ENCODE data around the gene NCLN.

NCLN gene

DNA sequence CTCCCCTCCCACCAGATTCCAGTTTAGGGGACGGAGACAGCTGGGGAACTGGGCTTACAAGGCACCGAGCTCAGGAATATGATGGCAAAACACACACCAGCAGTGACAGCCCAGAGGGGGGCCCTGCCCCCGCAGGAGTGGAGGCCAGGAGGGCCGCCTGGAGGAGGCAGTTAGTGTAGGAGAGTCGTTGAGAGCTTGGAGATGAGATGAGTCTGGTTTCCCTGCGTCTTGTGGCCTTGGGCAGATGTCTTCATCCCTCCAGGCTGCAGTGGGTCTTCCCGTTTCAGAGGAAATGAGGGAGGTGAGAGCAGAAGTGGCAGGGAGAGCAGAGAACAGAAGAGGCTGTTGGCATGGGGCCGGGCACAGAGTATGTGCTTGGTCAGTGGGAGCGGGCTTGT is 43.6 kb downstream of the NCLN start:
- Histone ChIP-seq H3K4me1 (ENCODE audit: insufficient read depth, poor library complexity, severe bottlenecking) (no peaks in the 10 kb centered on the region), H3K27me3 (ENCODE audit: insufficient read depth, poor library complexity, severe bottlenecking) (peaks cover 33% of the 10 kb centered on the region), H3K27ac (ENCODE audit: poor library complexity, severe bottlenecking) (no peak overlapping the region), H3K36me3 (ENCODE audit: low read depth) (no peaks in the 10 kb centered on the region), H3K4me3 (ENCODE audit: severe bottlenecking) (no peak overlapping the region), H3K9me3 (ENCODE audit: severe bottlenecking) (no peaks in the 10 kb centered on the region)
- ATAC-seq (ENCODE audit: low read depth) (no peak), DNase-seq (ENCODE audit: low spot score) (no peak)
- TF ChIP-seq, protein P1, sequence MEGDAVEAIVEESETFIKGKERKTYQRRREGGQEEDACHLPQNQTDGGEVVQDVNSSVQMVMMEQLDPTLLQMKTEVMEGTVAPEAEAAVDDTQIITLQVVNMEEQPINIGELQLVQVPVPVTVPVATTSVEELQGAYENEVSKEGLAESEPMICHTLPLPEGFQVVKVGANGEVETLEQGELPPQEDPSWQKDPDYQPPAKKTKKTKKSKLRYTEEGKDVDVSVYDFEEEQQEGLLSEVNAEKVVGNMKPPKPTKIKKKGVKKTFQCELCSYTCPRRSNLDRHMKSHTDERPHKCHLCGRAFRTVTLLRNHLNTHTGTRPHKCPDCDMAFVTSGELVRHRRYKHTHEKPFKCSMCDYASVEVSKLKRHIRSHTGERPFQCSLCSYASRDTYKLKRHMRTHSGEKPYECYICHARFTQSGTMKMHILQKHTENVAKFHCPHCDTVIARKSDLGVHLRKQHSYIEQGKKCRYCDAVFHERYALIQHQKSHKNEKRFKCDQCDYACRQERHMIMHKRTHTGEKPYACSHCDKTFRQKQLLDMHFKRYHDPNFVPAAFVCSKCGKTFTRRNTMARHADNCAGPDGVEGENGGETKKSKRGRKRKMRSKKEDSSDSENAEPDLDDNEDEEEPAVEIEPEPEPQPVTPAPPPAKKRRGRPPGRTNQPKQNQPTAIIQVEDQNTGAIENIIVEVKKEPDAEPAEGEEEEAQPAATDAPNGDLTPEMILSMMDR (IDR thresholded peaks at IDR 0.05; ENCODE audit: poor library complexity, severe bottlenecking), result no peak

DNA sequence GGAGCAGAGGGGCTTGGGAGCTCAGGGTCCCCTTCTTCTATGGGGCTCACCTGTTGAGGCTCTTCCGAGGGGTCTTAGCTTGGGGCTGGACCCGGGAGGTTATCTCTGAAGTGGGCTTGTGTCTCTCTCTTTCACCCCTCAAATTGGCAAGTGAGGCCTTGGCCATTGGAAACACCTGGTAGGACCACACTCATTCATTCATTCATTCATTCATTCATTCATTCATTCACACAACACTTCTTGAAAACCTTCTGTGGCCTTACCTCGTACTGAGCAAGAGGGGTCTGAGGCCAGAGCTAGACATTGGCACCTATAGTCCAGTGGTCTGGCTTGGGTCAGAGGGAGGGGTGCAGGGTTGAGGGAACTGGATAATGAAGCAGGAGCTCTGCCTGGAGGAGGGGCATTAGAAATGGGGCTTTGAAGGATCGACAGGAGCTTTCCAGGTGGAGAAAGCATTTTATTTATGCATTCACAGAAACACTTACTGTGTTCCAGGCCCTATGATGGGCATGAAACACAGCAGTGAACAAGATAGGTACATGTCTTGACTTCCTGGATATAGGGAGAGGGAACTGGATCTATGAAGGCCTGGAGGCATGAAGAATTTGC is 44.3 kb downstream of the NCLN start:
- DNase-seq (ENCODE audit: low spot score) (no peak), ATAC-seq (ENCODE audit: low read depth) (no peak)
- Histone ChIP-seq H3K36me3 (ENCODE audit: low read depth) (no peaks in the 10 kb centered on the region), H3K27me3 (ENCODE audit: insufficient read depth, poor library complexity, severe bottlenecking) (peaks cover 33% of the 10 kb centered on the region), H3K27ac (ENCODE audit: poor library complexity, severe bottlenecking) (no peak overlapping the region), H3K9me3 (ENCODE audit: severe bottlenecking) (no peaks in the 10 kb centered on the region), H3K4me1 (ENCODE audit: insufficient read depth, poor library complexity, severe bottlenecking) (no peaks in the 10 kb centered on the region), H3K4me3 (ENCODE audit: severe bottlenecking) (no peak overlapping the region)
- TF ChIP-seq, protein P1 (IDR thresholded peaks at IDR 0.05; ENCODE audit: poor library complexity, severe bottlenecking), result no peak

DNA sequence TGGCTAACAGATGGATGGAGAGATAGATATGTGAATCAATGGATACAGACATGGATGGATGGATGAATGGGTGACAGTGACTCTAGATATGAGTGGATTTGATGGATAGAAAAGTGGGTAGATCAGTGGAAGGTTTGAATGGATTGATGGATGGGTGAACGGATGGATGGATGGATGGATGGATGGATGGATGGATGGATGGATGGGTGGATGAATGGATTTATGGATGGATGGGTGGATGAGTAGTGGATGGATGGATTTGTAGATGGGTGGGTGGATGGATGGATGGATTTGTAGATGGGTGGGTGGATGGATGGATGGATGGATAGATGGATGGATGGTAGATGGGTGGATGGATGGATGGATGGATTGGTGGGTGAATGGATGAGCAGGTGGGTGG is 45.6 kb downstream of the NCLN start:
- H3K27ac ChIP-seq (ENCODE audit: poor library complexity, severe bottlenecking), result no peak overlapping the region
- no peaks in the 10 kb centered on the region for H3K4me1 ChIP-seq (ENCODE audit: insufficient read depth, poor library complexity, severe bottlenecking)
- no peaks in the 10 kb centered on the region for H3K36me3 ChIP-seq (ENCODE audit: low read depth)
- H3K4me3 ChIP-seq (ENCODE audit: severe bottlenecking), result no peak overlapping the region
- peaks cover 24% of the 10 kb centered on the region for H3K27me3 ChIP-seq (ENCODE audit: insufficient read depth, poor library complexity, severe bottlenecking)
- TF ChIP-seq, protein P1 (IDR thresholded peaks at IDR 0.05; ENCODE audit: poor library complexity, severe bottlenecking), result no peak
- H3K9me3 ChIP-seq (ENCODE audit: severe bottlenecking), result no peaks in the 10 kb centered on the region
- no peak for ATAC-seq (ENCODE audit: low read depth)
- no peak for DNase-seq (ENCODE audit: low spot score)

DNA sequence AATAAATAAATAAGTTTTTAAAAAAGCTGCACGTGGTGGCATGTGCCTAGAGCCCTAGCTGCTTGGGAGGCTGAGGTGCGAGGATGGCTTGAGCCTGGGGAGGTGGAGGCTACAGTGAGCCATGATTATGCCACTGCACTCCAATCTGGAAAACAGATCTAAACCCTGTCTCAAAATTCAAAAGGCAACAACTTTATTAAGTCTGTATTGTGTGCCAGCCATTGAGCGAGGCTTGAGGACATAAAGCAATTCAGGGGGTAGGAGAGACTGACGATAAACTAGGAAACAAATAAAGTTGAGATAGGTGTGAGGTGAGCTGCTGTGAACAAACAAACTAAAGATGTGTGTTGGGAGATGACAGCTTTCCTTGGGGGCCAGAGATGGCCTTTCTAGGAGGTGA is 47.4 kb downstream of the NCLN start:
- Histone ChIP-seq H3K27ac (ENCODE audit: poor library complexity, severe bottlenecking) (no peak overlapping the region), H3K27me3 (ENCODE audit: insufficient read depth, poor library complexity, severe bottlenecking) (peaks cover 11% of the 10 kb centered on the region), H3K4me1 (ENCODE audit: insufficient read depth, poor library complexity, severe bottlenecking) (no peaks in the 10 kb centered on the region), H3K9me3 (ENCODE audit: severe bottlenecking) (no peaks in the 10 kb centered on the region), H3K4me3 (ENCODE audit: severe bottlenecking) (no peak overlapping the region), H3K36me3 (ENCODE audit: low read depth) (no peaks in the 10 kb centered on the region)
- TF ChIP-seq, protein P1 (IDR thresholded peaks at IDR 0.05; ENCODE audit: poor library complexity, severe bottlenecking), result no peak
- no peak for DNase-seq (ENCODE audit: low spot score)
- ATAC-seq (ENCODE audit: low read depth), result no peak

DNA sequence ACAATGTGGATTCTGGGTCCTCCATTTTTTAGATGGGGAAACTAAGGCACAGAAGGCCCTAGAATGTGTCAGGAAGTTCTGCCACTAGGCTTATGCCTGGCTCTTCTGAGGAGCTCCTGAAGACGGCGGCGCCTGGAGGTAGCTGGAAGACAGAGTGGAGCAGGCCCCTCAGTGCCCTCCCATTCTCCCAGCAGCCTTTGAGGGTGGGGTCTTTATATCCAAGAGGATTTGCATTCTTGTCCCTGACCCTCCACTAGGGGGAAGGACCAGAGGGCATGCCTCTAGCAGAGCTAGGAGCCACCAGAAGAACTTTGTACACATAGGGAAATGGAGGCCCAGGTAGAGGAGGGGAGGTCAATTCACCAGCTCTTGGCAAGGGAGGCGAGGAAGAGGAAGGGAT is 48.1 kb downstream of the NCLN start:
- ATAC-seq (ENCODE audit: low read depth), result no peak
- TF ChIP-seq, protein P1 (IDR thresholded peaks at IDR 0.05; ENCODE audit: poor library complexity, severe bottlenecking), result no peak
- no peaks in the 10 kb centered on the region for H3K36me3 ChIP-seq (ENCODE audit: low read depth)
- no peaks in the 10 kb centered on the region for H3K9me3 ChIP-seq (ENCODE audit: severe bottlenecking)
- DNase-seq (ENCODE audit: low spot score), result no peak
- peaks cover 7% of the 10 kb centered on the region for H3K27me3 ChIP-seq (ENCODE audit: insufficient read depth, poor library complexity, severe bottlenecking)
- H3K4me3 ChIP-seq (ENCODE audit: severe bottlenecking), result no peak overlapping the region
- no peaks in the 10 kb centered on the region for H3K4me1 ChIP-seq (ENCODE audit: insufficient read depth, poor library complexity, severe bottlenecking)
- H3K27ac ChIP-seq (ENCODE audit: poor library complexity, severe bottlenecking), result no peak overlapping the region

All from RWPE2 (cell line).